ENCODE measurements around the gene FBXL19.

The FBXL19 gene

GRCh38 chr16:30899794-30900193, 23.6 kb upstream of the FBXL19 start:
- no peak overlapping the region for H3K4me3 Mint-ChIP-seq
- H3K27me3 Mint-ChIP-seq (ENCODE audit: low read depth, poor library complexity) = peaks cover 3% of the 10 kb centered on the region
- no peaks in the 10 kb centered on the region for H3K9me3 Mint-ChIP-seq
- TF ChIP-seq CTCF (IDR thresholded peaks at IDR 0.05) = no peak
- H3K27ac Mint-ChIP-seq = no peak overlapping the region
- DNase-seq = no peak
- no peaks in the 10 kb centered on the region for H3K36me3 Mint-ChIP-seq (ENCODE audit: low read depth)
- peaks cover 52% of the 10 kb centered on the region for H3K4me1 Mint-ChIP-seq

- H3K4me1 Mint-ChIP-seq = peaks cover 44% of the 10 kb centered on the region
- H3K27ac Mint-ChIP-seq = no peak overlapping the region
- H3K36me3 Mint-ChIP-seq (ENCODE audit: low read depth) = no peaks in the 10 kb centered on the region
- no peak for DNase-seq
- H3K4me3 Mint-ChIP-seq = no peak overlapping the region
- H3K27me3 Mint-ChIP-seq (ENCODE audit: low read depth, poor library complexity) = peaks cover 5% of the 10 kb centered on the region
- TF ChIP-seq CTCF (IDR thresholded peaks at IDR 0.05) = no peak
- no peaks in the 10 kb centered on the region for H3K9me3 Mint-ChIP-seq
These were observed 22.8 kb upstream of the FBXL19 start for GRCh38 chr16:30900588-30900987.

GRCh38 chr16:30901201-30902028, 22.0 kb upstream of the FBXL19 start:
- H3K27me3 Mint-ChIP-seq (ENCODE audit: low read depth, poor library complexity) = peaks cover 6% of the 10 kb centered on the region
- no peak for DNase-seq
- no peaks in the 10 kb centered on the region for H3K9me3 Mint-ChIP-seq
- H3K27ac Mint-ChIP-seq = no peak overlapping the region
- no peaks in the 10 kb centered on the region for H3K36me3 Mint-ChIP-seq (ENCODE audit: low read depth)
- peaks cover 35% of the 10 kb centered on the region for H3K4me1 Mint-ChIP-seq
- peak overlapping the region; percentile 65 for H3K4me3 Mint-ChIP-seq
- no peak for TF ChIP-seq CTCF (IDR thresholded peaks at IDR 0.05)

- Mint-ChIP-seq H3K4me3 (peak overlapping the region; percentile 82), H3K36me3 (ENCODE audit: low read depth) (no peaks in the 10 kb centered on the region)
These were observed 21.1 kb upstream of the FBXL19 start for GRCh38 chr16:30902029-30902972.

GRCh38 chr16:30903002-30903401, 20.4 kb upstream of the FBXL19 start:
- Mint-ChIP-seq H3K9me3 (no peaks in the 10 kb centered on the region), H3K27ac (peak overlapping the region; percentile 91), H3K4me1 (peaks cover 36% of the 10 kb centered on the region), H3K36me3 (ENCODE audit: low read depth) (no peaks in the 10 kb centered on the region), H3K27me3 (ENCODE audit: low read depth, poor library complexity) (peaks cover 9% of the 10 kb centered on the region), H3K4me3 (peak overlapping the region; percentile 82)
- TF ChIP-seq CTCF (IDR thresholded peaks at IDR 0.05) = no peak
- no peak for DNase-seq

More at GRCh38 chr16:30902029-30902972, 21.1 kb upstream of the FBXL19 start:
- DNase-seq = peak; percentile 81
- Mint-ChIP-seq H3K27me3 (ENCODE audit: low read depth, poor library complexity) (peaks cover 9% of the 10 kb centered on the region), H3K27ac (peak overlapping the region; percentile 91), H3K4me1 (peaks cover 31% of the 10 kb centered on the region), H3K9me3 (no peaks in the 10 kb centered on the region)
- no peak for TF ChIP-seq CTCF (IDR thresholded peaks at IDR 0.05)
